Measurements from ENCODE around the gene PLEKHA4. TPM values are rescaled to one million over a fixed set of nuclear protein-coding genes. Genes with fewer than 3 reads are reported as not detected.
A peak's percentile ranks its signal among the peaks of the same experiment; 100 is the strongest.
"Not testable (repeated sequence)": the region's sequence is repeated elsewhere in the genome, so short reads cannot be mapped to it uniquely, and the experiment has no call there.

Gene PLEKHA4
- total RNA-seq, 1 donor from 2014 or later = 14.4 TPM

- no peak for DNase-seq (ENCODE audit: low read depth)
These were observed 1.7 kb downstream of the PLEKHA4 start for GRCh38 chr19:48866692-48867091.

- DNase-seq (ENCODE audit: low read depth) = no peak
These were observed 5.6 kb downstream of the PLEKHA4 start for GRCh38 chr19:48862827-48863226.

- no peak for DNase-seq (ENCODE audit: low read depth)
These were observed 7.1 kb downstream of the PLEKHA4 start for GRCh38 chr19:48861313-48861712.

GRCh38 chr19:48859711-48860572 lies 8.5 kb downstream of the PLEKHA4 start:
- DNase-seq (ENCODE audit: low read depth) = no peak

GRCh38 chr19:48858984-48859710 lies 9.3 kb downstream of the PLEKHA4 start:
- no peak for DNase-seq (ENCODE audit: low read depth)

GRCh38 chr19:48856921-48857320 lies 11.5 kb downstream of the PLEKHA4 start:
- DNase-seq (ENCODE audit: low read depth) = no peak

GRCh38 chr19:48854103-48854502 lies 14.3 kb downstream of the PLEKHA4 start:
- DNase-seq (ENCODE audit: low read depth) = no peak

- no peak for DNase-seq (ENCODE audit: low read depth)
These were observed 14.9 kb downstream of the PLEKHA4 start for GRCh38 chr19:48853483-48853882.

GRCh38 chr19:48852292-48852691 lies 16.1 kb downstream of the PLEKHA4 start:
- no peak for DNase-seq (ENCODE audit: low read depth)

GRCh38 chr19:48846659-48847058 lies 21.8 kb downstream of the PLEKHA4 start:
- not testable (repeated sequence) for DNase-seq (ENCODE audit: low read depth)

- DNase-seq (ENCODE audit: low read depth) = no peak
These were observed 23.0 kb downstream of the PLEKHA4 start for GRCh38 chr19:48845384-48845783.

GRCh38 chr19:48844472-48844871 lies 23.9 kb downstream of the PLEKHA4 start:
- peak; percentile 47 for DNase-seq (ENCODE audit: low read depth)

- peak; percentile 42 for DNase-seq (ENCODE audit: low read depth)
These were observed 25.6 kb downstream of the PLEKHA4 start for GRCh38 chr19:48842789-48843162.

GRCh38 chr19:48841571-48841970 lies 26.8 kb downstream of the PLEKHA4 start:
- DNase-seq (ENCODE audit: low read depth) = no peak

- DNase-seq (ENCODE audit: low read depth) = no peak
These were observed 27.4 kb downstream of the PLEKHA4 start for GRCh38 chr19:48841047-48841446.

GRCh38 chr19:48837687-48838086 lies 30.7 kb downstream of the PLEKHA4 start:
- DNase-seq (ENCODE audit: low read depth) = no peak

GRCh38 chr19:48837051-48837524 lies 31.3 kb downstream of the PLEKHA4 start:
- peak; percentile 40 for DNase-seq (ENCODE audit: low read depth)

- no peak for DNase-seq (ENCODE audit: low read depth)
These were observed 32.1 kb downstream of the PLEKHA4 start, which contains the start of gene HSD17B14 for GRCh38 chr19:48836089-48837017. HSD17B14 (minus strand) TSS chr19:48836491; CDS start chr19:48836411, 80 bp downstream.

GRCh38 chr19:48835734-48836088 lies 32.7 kb downstream of the PLEKHA4 start:
- peak; percentile 77 for DNase-seq (ENCODE audit: low read depth)

- DNase-seq (ENCODE audit: low read depth) = no peak
These were observed 34.4 kb downstream of the PLEKHA4 start for GRCh38 chr19:48833977-48834376.

GRCh38 chr19:48833049-48833448 lies 35.4 kb downstream of the PLEKHA4 start:
- no peak for DNase-seq (ENCODE audit: low read depth)

- DNase-seq (ENCODE audit: low read depth) = no peak
These were observed 37.5 kb downstream of the PLEKHA4 start for GRCh38 chr19:48830965-48831364.
